Suprapubic skin (tissue), 4 donors: ENCODE measurements around the gene XPO6.

Experiments used
- EP300 ChIP-seq: sonication (generic); formaldehyde crosslinking; IDR thresholded peaks from one replicate; pipeline ENCODE4 v1.6.1; 2017; ENCODE audit warnings: antibody characterized with exemption
- POLR2A ChIP-seq, 2 donors: fragments of 450-650 bp; IDR thresholded peaks; one replicate each; pipeline ENCODE4 v1.6.1; 2017; ENCODE audit warnings: antibody characterized with exemption in 2 of 2, mild to moderate bottlenecking in 2 of 2, moderate library complexity in 2 of 2
- POLR2AphosphoS5 ChIP-seq, 3 donors: sonication (generic); formaldehyde crosslinking; IDR thresholded peaks; one replicate each; pipeline ENCODE4 v1.6.1; 2017; ENCODE audit warnings: antibody characterized with exemption in 3 of 3
- TF ChIP-seq, protein P1 (sequence below), 2 donors: fragments of 200-600 bp in 1 of 2; fragments of 450-650 bp in 1 of 2; sonication (generic) in 1 of 2; IDR thresholded peaks; one replicate each; pipeline ENCODE4 v1.5.1; 2016 to 2019; ENCODE audit warnings: antibody characterized with exemption in 2 of 2, mild to moderate bottlenecking in 1 of 2, moderate library complexity in 1 of 2

DNA sequence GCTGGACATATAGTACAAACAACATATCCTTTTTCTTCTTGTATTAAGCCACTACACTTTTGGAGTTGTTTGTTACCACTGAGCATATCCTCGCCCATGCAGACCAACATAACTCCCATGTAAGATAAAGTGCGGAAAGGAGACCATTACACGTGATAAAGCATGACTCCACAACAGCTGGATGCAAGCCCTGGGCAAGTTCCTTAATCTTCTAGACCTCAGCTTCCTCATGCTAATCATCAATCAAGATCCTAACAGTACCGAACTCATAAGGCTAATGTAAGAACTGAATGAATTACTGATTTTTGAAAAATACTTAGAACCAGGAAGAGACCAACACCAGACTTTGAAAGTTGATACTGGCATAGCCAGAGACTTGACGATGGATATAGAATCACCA, 101.3 kb downstream of the XPO6 start:
- TF ChIP-seq, protein P1, sequence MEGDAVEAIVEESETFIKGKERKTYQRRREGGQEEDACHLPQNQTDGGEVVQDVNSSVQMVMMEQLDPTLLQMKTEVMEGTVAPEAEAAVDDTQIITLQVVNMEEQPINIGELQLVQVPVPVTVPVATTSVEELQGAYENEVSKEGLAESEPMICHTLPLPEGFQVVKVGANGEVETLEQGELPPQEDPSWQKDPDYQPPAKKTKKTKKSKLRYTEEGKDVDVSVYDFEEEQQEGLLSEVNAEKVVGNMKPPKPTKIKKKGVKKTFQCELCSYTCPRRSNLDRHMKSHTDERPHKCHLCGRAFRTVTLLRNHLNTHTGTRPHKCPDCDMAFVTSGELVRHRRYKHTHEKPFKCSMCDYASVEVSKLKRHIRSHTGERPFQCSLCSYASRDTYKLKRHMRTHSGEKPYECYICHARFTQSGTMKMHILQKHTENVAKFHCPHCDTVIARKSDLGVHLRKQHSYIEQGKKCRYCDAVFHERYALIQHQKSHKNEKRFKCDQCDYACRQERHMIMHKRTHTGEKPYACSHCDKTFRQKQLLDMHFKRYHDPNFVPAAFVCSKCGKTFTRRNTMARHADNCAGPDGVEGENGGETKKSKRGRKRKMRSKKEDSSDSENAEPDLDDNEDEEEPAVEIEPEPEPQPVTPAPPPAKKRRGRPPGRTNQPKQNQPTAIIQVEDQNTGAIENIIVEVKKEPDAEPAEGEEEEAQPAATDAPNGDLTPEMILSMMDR (IDR thresholded peaks at IDR 0.05) = no peak
- TF ChIP-seq POLR2AphosphoS5 (IDR thresholded peaks at IDR 0.05) (no peak), POLR2A (IDR thresholded peaks at IDR 0.05) (no peak), EP300 (no peak)
